MM.1S (cell line): ENCODE data around the gene CCDC190.

ENCODE experiments used
- CTCF ChIP-seq: fragments of 300-600 bp; sonication (generic); IDR thresholded peaks from 2 replicates; pipeline ENCODE4 v1.5.1; 2016; ENCODE audit warnings: antibody characterized with exemption, low read length, mixed read lengths
- EZH2 ChIP-seq: fragments of 300-600 bp; sonication (generic); optimal IDR thresholded peaks from 2 replicates; pipeline ENCODE3; 2017; ENCODE audit warnings: low read depth, mild to moderate bottlenecking, antibody characterized with exemption, low read length, mixed read lengths

- TF ChIP-seq CTCF (no peak), EZH2 (no peak)
These were observed 14.4 kb downstream of the CCDC190 start for GRCh38 chr1:162846256-162847212.
